Adrenal gland (tissue), 12 donors: ENCODE data around the gene SCNN1G. TPM values are rescaled to one million over a fixed set of nuclear protein-coding genes. Genes with fewer than 3 reads are reported as not detected.

Source experiments
- DNase-seq, 7 donors: peaks; one replicate each; pipeline ENCODE4 v3.0.0-alpha.2; 2019 to 2020
- H3K27ac ChIP-seq, 5 donors: fragments of 200-600 bp; sonication (generic) in 4 of 5; 1 replicate in 3 of 5; 2 replicates in 2 of 5; pipeline versions ENCODE4 v1.5.1 to v1.8.0; 2016 to 2020; ENCODE audit warnings: mild to moderate bottlenecking in 1 of 5
- H3K27me3 ChIP-seq: fragments of 200-600 bp; 2 replicates; pipeline ENCODE4 v1.8.0; 2021
- H3K36me3 ChIP-seq, 2 donors: fragments of 200-600 bp; replicated peaks in 1 of 2; 1 replicate in 1 of 2; 2 replicates in 1 of 2; pipeline versions ENCODE4 v1.5.1 to v1.8.0; 2018 to 2022
- H3K4me1 ChIP-seq, 2 donors: fragments of 200-600 bp; replicated peaks in 1 of 2; 1 replicate in 1 of 2; 2 replicates in 1 of 2; pipeline versions ENCODE4 v1.5.1 to v1.8.0; 2018 to 2021
- H3K4me3 ChIP-seq, 4 donors: fragments of 200-600 bp; sonication (generic) in 3 of 4; one replicate each; pipeline ENCODE4 v1.5.1; 2016 to 2018
- H3K9me3 ChIP-seq, 3 donors: fragments of 200-600 bp; sonication (generic) in 1 of 3; replicated peaks in 1 of 3; 1 replicate in 2 of 3; 2 replicates in 1 of 3; pipeline versions ENCODE4 v1.5.1 to v1.8.0; 2016 to 2021
- POLR2A ChIP-seq, 2 donors: fragments of 450-650 bp; IDR thresholded peaks; one replicate each; pipeline ENCODE4 v1.6.1; 2017; ENCODE audit warnings: antibody characterized with exemption in 2 of 2, mild to moderate bottlenecking in 2 of 2, moderate library complexity in 1 of 2
- WGBS, 4 donors: extraction: QIAGEN DNeasy Blood & Tissue Kit in 2 of 4; methylation state at CpG; one replicate each; pipeline versions ENCODE4 v1.1.5 to v1.1.7; 2013 to 2017; 5-methylcytosine and 5-hydroxymethylcytosine counted together
- intact Hi-C, 2 donors: fragments of 100-400 bp; cut with DNase I; formaldehyde crosslinking; loops; one replicate each; pipeline versions ENCODE4 v1.14.1 to v1.15.0; 2022 to 2023
- polyA plus RNA-seq, 3 donors: library from polyadenylated mRNA; stranded (reverse); fragments of 200-250 nt in 2 of 3; fragments of 350-450 nt in 1 of 3; fragmentation: Illumina TruSeq in 1 of 3; extraction: RNeasy Lipid Tissue Mini Kit (QIAGEN cat#74804) in 1 of 3; gene quantifications; one replicate each; pipeline ENCODE4 v1.2.3, GENCODE V29; 2013 to 2014
- total RNA-seq, 9 donors: library from RNA; depleted of rRNA in 4 of 9; stranded (reverse); fragments of >200 nt in 4 of 9; fragments of 120-200 nt in 1 of 9; fragmentation: NEBNext Ultra II Directional in 1 of 9; extraction: Animal tissue kit (Norgen Biotek cat#: 25700) in 1 of 9; gene quantifications; one replicate each; pipeline versions ENCODE4 v1.1.0 to v1.2.4, GENCODE V29; 2013 to 2023
- TF ChIP-seq, protein P1 (sequence below), 6 experiments: fragments of 450-650 bp in 4 of 6; fragments of 200-600 bp in 2 of 6; sonication (generic) in 1 of 6; IDR thresholded peaks; 1 replicate in 5 of 6; 2 replicates in 1 of 6; pipeline versions ENCODE4 v1.5.1 to v1.8.0; 2016 to 2021; ENCODE audit warnings: antibody characterized with exemption in 6 of 6, mild to moderate bottlenecking in 2 of 6, moderate library complexity in 1 of 6
- donor health status: healthy with polysubstance abuse.
- donor health status: Bipolar disorder and iron deficiency.
- donor health status: DM: yes; HTN: yes; CAD: no.
- donor health status: DM: no; HTN: no; CAD: no.
- donor health status: DM: no; HTN: no; CAD: no.
- donor health status: DM: yes; HTN: yes; CAD: no.

SCNN1G gene
- total and polyA plus RNA-seq, 12 donors, result 0.07 to 0.11 (median 0.08) TPM; not detected in 9

GRCh38 chr16:23206986-23207385 is 24.4 kb downstream of the SCNN1G start:
- Histone ChIP-seq H3K4me1 (no peaks in the 10 kb centered on the region), H3K4me3 (no peak overlapping the region), H3K27ac (no peak overlapping the region), H3K36me3 (no peaks in the 10 kb centered on the region), H3K9me3 (no peaks in the 10 kb centered on the region), H3K27me3 (no peaks in the 10 kb centered on the region)
- intact Hi-C loops, result no loop called here
- TF ChIP-seq, protein P1, sequence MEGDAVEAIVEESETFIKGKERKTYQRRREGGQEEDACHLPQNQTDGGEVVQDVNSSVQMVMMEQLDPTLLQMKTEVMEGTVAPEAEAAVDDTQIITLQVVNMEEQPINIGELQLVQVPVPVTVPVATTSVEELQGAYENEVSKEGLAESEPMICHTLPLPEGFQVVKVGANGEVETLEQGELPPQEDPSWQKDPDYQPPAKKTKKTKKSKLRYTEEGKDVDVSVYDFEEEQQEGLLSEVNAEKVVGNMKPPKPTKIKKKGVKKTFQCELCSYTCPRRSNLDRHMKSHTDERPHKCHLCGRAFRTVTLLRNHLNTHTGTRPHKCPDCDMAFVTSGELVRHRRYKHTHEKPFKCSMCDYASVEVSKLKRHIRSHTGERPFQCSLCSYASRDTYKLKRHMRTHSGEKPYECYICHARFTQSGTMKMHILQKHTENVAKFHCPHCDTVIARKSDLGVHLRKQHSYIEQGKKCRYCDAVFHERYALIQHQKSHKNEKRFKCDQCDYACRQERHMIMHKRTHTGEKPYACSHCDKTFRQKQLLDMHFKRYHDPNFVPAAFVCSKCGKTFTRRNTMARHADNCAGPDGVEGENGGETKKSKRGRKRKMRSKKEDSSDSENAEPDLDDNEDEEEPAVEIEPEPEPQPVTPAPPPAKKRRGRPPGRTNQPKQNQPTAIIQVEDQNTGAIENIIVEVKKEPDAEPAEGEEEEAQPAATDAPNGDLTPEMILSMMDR (IDR thresholded peaks at IDR 0.05), result no peak
- no peak for TF ChIP-seq POLR2A (IDR thresholded peaks at IDR 0.05)
- DNase-seq, result no peak
- 71 to 79% (median 77%) methylated on average over 5 to 7 of the region's 7 CpGs for WGBS, 4 donors

DNA sequence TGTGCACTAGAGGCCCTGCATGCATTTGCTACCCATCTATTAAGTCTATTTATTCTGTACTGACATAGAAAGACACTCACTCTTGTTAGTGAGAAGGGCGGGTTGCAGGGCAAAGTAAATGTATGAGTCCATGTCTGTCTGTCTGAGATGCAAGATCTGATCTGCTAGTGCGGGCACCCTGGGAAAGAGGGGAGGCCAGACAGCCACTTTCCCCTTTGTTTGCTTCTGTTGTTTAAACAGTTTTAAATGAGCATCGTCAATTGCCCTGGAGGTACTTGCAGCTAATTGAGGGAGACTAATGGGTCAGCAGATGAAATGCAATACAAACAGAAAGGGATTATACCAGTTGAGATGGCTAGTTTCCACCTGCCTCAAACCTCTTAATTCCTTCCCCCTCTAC is 24.9 kb downstream of the SCNN1G start:
- Histone ChIP-seq H3K4me3 (no peak overlapping the region), H3K27ac (no peak overlapping the region), H3K27me3 (no peaks in the 10 kb centered on the region), H3K36me3 (no peaks in the 10 kb centered on the region), H3K4me1 (no peaks in the 10 kb centered on the region), H3K9me3 (no peaks in the 10 kb centered on the region)
- no peak for DNase-seq
- intact Hi-C loops, result no loop called here
- 44 to 66% (median 60%) methylated on average over 3 of the region's 3 CpGs for WGBS, 4 donors
- no peak for TF ChIP-seq POLR2A (IDR thresholded peaks at IDR 0.05)
- TF ChIP-seq, protein P1 (IDR thresholded peaks at IDR 0.05), result no peak

- Histone ChIP-seq H3K9me3 (no peaks in the 10 kb centered on the region), H3K4me3 (no peak overlapping the region), H3K36me3 (no peaks in the 10 kb centered on the region), H3K27ac (no peak overlapping the region), H3K4me1 (no peaks in the 10 kb centered on the region), H3K27me3 (no peaks in the 10 kb centered on the region)
- 74 to 95% (median 86%) methylated on average over 6 to 9 of the region's 9 CpGs for WGBS, 4 donors
- intact Hi-C loops, result no loop called here
- TF ChIP-seq POLR2A (IDR thresholded peaks at IDR 0.05), result no peak
- TF ChIP-seq, protein P1 (IDR thresholded peaks at IDR 0.05), result no peak
- DNase-seq, result no peak
Measured at GRCh38 chr16:23209606-23210005, 27.1 kb downstream of the SCNN1G start.

DNA sequence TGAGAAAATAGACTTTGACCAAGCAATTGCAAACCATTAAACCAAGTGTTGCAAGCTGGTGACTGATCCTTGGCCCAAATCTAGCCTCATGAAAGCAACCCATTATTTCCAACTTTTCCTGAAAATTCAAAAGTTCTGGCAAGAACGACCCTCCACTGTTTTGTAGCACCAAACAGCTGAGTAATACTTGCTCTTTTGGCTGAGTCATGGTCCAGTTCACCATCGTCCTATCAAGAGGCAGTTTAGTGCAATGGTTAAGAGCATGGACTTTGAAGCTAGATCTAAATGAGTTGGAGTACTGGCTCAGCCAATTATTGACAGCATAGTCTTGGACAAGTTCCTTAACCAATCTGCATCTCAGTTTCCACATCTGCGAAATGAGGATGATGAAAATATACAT is 31.3 kb downstream of the SCNN1G start:
- TF ChIP-seq, protein P1 (IDR thresholded peaks at IDR 0.05), result no peak
- no peak for TF ChIP-seq POLR2A (IDR thresholded peaks at IDR 0.05)
- intact Hi-C loops, result no loop called here
- Histone ChIP-seq H3K27me3 (no peaks in the 10 kb centered on the region), H3K4me3 (no peak overlapping the region), H3K27ac (no peak overlapping the region), H3K4me1 (no peaks in the 10 kb centered on the region), H3K36me3 (no peaks in the 10 kb centered on the region), H3K9me3 (no peaks in the 10 kb centered on the region)
- DNase-seq, result no peak
- WGBS, 4 donors, result 70 to 100% (median 75%) methylated on average over 3 of the region's 3 CpGs
